Epithelial cell of prostate (primary cell): ENCODE data around the gene MYH7.
"Not testable (repeated sequence)": the region's sequence is repeated elsewhere in the genome, so short reads cannot be mapped to it uniquely, and the experiment has no call there.

Experiments
- DNase-seq: peaks from one replicate; pipeline ENCODE4 v3.0.0-alpha.2; 2011; ENCODE audit warnings: low read depth, low spot score
- H3K27ac ChIP-seq: fragments of 450-650 bp; 2 replicates; pipeline ENCODE4 v1.5.1; 2017; ENCODE audit warnings: mild to moderate bottlenecking

Gene MYH7

DNA sequence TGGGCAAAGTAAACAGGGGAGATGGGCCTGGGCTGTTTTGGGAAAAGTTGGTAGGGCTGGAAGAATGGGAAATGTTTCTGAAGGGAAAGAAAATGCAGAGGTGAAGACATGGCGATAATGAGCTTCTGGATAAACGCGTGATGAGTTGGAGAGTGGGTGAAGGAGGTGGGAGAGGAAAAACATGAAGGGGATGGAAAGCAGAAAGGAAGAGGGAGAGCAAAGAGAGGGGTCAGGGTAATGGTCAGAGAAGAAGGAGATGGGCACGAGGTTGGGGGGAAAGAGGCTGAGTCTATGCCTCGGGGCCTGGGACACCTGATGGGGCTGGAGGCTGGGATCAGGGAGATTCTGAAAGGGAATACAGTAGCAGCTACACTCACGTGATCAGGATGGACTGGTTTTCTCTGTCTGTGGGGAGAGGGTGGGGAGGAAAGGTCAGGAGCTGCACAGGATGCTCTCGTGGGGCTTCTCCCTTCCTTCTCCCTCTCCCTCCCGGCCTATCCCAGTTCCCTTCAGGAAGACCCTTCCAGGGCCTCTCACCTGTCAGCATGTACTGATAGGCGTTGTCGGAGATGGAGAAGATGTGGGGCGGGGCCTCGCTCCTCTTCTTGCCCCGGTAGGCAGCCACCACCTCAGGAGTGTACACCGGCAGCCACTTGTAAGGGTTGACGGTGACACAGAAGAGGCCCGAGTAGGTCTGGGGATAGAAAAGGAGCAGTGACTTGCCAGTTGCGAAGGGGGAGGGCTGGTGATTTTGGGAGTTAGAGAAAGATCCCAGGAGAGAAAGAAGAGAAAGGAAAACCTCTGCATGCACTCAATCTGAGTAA, 3.1 kb downstream of the MYH7 start:
- no peak overlapping the region for H3K27ac ChIP-seq
- DNase-seq = no peak

DNA sequence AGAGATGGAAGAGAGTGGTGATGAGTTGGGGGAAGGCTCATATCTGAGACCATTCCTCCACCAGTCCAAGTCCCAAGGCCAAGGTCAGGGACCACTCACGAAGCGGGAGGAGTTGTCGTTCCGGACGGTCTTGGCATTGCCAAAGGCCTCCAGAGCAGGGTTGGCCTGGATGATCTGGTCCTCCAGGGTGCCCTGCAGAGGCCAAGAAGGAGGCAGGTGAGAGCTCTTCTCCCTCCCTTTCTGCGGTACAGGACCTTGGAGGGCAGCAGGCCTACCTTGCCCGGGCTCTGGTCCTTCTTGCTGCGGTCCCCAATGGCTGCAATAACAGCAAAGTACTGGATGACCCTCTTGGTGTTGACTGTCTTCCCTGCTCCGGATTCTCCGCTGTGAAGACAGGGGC, 4.0 kb downstream of the MYH7 start:
- no peak for DNase-seq
- H3K27ac ChIP-seq = no peak overlapping the region

DNA sequence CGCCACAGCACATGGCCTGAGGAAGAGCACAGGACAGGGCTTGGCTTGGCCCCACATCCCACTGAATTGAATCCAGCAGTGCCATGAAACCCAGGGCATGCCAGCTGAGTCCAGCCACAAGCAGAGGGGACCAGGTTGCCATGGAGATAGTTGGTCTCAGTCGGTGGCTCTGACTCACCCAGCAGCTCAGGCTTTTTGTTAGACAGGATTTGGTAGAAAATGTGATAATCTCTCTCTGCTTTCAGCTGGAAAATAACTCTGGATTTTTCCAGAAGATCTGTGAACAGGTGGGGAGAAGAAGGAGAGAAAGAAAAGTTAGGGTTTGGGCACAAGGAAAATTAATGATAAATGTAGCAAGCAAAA, 4.8 kb downstream of the MYH7 start:
- no peak for DNase-seq

DNA sequence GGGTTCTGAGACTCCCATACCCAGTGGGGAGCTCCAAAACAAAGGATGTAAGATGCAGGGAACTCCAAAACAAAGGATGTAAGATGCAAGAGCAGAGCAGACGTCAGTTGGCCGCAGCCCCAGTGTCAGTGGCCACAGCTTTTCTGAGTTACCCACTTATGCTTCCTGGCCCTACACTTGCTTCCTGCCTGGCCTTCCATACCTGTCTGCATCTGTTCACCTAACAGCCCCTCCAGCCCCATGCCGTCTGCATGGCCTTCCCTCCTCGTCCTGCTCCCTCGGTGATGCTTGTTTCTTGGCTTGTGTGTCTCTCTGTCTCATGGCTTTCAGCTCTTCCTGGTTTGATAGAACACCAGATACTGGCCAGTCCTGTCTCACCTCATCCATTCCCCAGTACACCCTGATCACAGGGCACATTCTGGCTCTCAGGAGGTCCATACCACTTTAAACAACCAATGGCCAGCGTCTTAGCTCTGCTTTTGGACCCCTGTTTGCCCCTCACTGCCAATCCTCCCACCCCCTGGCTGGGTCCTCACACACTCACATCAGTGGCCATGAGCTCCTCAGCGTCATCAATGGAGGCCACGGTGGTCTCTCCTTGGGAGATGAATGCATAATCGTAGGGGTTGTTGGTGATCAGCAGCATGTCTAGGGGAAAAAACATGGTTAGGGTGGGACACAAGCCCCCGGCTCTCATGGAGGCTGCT, 5.3 kb downstream of the MYH7 start:
- no peak for DNase-seq
- H3K27ac ChIP-seq = no peak overlapping the region

More for the DNA sequence above, 4.8 kb downstream of the MYH7 start:
- no peak overlapping the region for H3K27ac ChIP-seq

DNA sequence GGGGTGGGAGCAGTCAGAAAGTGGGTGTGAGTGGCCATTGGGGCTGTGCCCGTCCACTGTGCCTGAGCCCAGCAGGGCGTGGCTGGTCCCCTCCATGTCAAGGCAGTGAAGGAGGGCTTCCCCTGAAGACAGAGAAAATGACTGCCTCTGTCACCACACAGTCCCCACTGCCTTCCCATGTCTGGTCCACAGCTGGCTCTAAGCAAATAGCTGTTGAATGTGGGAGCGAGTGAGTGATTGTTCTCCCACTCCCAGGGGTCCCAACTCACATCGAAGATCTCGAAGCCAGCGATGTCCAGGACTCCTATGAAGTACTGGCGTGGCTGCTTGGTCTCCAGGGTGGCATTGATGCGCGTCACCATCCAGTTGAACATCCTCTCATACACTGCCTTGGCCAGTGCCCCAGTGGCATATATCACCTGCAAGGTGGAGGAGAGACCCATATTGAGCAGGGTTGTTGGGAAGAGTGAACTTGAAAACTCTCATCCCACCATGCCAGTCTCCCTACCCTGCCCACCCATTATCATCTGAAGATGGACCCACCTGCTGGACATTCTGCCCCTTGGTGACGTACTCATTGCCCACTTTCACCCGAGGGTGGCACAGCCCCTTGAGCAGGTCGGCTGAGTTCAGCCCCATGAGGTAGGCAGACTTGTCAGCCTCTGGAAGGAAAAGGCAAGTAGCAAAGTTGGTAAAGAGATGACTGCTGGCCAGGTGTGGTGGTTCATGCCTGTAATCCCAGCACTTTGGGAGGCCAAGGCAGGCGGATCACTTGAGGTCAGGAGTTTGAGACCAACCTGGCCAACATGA, 6.6 kb downstream of the MYH7 start:
- H3K27ac ChIP-seq = no peak overlapping the region
- no peak for DNase-seq

DNA sequence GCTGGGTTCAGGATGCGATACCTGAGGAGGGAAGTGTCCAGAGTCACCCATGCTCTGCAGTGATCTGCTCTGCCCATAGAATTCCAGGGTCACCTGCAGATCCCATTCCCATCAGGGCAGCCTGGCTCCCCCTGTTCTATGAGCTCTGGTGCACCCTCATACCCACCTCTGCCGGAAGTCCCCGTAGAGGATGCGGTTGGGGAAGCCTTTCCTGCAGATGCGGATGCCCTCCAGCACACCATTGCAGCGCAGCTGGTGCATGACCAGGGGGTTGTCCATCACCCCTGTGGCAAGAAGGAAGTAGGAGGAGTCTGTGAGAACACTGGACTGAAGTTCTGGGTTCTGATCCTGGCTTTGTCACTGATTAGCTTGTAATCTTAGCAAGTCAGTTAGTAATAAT, 9.7 kb downstream of the MYH7 start:
- not testable (repeated sequence) for DNase-seq, H3K27ac ChIP-seq

DNA sequence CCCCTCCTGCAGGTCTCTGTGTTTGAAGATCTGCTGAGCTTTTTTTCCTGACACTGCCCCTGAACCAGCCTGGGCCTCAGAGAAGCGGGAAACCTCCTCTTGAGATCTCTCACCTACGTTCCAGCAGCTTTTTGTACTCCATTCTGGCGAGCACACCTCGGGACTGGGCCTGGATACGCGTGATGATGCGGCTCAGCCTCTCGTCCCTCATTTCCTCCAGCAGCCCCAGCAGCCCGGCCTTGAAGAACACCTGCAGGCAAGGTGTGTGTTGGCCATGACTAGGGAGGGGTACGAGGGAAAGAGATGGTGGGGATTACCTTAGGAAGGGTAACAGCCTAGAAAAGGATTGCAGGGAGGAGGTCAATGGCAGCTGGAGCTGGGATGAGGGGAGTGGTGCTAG, 10.3 kb downstream of the MYH7 start:
- H3K27ac ChIP-seq = no peak overlapping the region
- DNase-seq = no peak

DNA sequence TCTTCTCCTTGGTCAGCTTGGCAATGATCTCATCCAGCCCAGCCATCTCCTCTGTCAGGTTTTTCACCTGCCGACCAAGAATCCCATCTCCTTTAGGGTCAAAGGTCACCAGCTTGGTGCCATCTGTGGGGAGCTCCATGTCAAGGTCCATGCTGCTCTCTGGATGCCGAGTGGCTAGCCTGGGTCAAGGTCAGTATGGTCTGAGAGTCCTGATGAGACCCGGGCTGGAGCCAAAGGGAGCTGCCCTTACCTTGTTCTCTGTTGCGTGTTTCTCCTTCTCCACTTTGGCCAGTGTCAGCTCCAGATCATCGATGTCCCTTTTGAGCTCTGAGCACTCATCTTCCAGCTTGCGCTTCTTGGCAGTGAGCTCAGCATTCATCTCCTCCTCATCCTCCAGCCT, 11.8 kb downstream of the MYH7 start:
- no peak overlapping the region for H3K27ac ChIP-seq
- no peak for DNase-seq

DNA sequence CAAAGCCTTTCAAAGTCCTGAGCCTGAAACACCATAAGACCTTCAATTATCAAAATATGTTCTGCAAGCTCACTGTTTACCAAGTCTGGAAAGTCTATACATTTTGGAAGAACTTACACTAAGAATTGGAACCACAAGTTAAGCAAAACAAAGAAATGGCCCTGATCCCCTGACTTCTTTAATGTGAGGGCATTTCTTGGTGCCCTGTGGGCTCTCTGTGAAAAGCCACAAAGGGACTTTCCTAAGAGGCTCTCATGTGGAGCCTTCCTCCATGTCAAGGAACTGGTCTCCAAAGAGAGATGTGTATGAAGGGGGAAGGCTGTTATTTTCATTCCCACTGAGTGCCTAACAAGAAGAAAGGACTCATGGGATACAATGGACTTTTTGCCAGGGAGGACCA, 13.9 kb downstream of the MYH7 start:
- DNase-seq = no peak

DNA sequence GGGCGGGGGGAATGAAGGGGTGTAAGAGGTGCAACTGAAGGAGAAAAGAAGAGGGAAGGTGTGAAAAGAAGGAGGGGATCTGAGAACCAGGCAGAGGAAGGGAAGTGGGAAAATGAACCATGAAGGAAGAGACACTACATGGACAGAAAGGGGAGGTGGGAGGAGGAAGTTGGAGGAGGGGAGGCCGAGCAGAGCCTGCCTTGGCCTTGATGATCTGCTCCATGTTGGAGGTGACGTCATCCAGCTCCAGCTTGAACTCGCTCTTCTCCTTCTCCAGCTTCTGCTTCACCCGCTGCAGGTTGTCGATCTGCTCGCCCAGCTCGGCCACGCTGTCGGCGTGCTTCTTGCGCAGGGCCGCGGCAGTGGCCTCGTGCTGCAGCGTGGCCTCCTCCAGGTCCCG, 15.8 kb downstream of the MYH7 start:
- DNase-seq, H3K27ac ChIP-seq: not testable (repeated sequence)

More for the DNA sequence above, 13.9 kb downstream of the MYH7 start:
- no peak overlapping the region for H3K27ac ChIP-seq

DNA sequence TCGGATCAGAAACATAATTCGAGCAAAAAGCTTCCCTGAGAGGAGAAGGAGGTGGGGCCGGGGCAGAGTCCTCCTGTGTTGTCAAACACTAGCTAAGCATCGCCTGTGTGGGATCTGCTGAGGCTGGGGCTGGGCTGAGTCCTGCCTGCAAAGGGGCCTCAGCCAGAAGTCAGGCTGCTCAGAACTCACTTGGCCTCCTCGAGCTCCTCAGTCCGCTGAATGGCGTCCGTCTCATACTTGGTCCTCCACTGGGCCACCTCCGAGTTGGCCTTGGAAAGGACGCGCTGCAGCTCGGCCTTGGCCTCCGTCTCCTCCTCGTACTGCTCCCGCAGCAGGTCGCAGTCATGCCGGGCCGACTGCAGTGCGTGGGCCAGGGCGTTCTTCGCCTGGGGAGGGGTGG, 17.4 kb downstream of the MYH7 start:
- DNase-seq = no peak
- no peak overlapping the region for H3K27ac ChIP-seq

DNA sequence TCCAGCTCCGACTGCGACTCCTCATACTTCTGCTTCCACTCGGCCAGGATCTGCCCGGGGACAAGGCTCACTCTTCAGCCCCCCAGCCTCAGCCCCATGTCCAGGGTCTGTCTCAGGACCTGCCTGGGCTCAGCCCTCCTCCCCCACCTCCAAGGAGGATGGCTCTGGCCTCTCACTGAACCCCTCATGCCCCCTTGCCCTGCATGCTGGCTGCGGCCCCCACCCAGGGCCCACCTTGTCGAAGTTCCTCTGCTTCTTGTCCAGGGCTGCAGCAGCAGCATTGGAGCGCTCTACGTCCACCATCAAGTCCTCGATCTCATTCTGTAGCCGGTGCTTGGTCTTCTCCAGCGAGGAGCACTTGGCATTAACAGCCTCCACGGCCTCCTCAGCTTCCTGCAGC, 18.2 kb downstream of the MYH7 start:
- DNase-seq, H3K27ac ChIP-seq: not testable (repeated sequence)

DNA sequence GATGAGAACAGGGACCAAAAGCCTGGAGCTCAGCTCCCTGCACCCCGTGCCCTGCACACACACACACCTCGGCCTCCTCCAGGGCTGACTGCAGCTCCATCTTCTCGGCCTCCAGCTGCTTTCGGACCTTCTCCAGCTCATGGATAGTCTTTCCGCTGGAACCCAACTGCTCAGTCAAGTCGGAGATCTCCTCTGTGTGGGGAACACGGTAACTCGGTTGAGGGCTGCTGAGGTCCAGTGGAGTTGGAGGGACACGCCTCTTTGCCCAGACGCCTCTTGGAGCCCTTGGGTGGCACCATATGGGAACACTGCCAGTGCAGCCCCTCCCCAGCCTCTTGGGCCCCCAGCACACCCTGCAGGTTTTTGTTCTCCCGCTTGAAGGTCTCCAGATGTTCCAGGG, 18.7 kb downstream of the MYH7 start:
- H3K27ac ChIP-seq = no peak overlapping the region
- no peak for DNase-seq

DNA sequence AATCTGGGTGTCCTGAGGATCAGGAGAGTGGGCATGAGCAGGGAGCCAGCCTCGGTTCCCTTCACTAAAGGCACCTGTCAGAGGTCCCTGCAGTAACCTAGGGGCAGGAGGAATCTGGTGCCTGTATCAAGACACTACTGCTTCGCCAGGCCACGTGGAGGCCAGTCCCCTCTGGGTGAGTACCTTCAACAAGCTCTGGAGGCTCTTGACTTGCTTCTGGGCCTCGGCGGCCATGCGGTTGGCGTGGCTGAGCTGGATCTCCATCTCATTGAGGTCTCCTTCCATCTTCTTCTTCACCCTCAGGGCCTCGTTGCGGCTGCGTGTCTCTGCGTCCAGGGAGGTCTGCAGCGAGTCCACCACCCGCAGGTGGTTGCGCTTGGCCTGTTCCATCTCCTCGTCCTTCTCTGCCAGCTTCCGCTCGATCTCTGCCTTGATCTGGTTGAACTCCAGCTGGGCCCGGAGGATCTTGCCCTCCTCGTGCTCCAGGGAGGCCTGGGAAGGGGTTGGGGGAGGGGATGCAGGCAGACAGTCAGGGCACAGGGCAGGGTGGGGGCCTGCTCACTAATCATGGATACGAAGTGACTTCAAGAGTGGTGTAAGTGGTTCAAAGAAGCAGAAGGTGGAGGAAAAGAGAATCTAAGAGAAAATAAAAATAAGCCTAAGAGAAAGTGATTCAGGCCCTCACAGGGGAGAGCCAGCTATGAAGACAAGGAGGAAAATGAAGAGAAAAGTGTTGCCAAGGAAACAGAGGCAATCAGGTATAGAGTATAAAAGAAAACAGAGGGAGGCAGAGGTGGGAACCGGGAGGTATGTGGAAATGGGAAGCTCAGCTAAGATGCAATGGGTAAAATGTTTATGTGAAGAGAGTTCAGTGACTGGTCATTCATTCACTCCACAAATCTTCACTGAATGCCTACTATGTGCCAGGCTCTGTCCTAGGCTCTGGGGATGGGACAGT, 19.4 kb downstream of the MYH7 start:
- H3K27ac ChIP-seq = no peak overlapping the region
- DNase-seq = no peak

DNA sequence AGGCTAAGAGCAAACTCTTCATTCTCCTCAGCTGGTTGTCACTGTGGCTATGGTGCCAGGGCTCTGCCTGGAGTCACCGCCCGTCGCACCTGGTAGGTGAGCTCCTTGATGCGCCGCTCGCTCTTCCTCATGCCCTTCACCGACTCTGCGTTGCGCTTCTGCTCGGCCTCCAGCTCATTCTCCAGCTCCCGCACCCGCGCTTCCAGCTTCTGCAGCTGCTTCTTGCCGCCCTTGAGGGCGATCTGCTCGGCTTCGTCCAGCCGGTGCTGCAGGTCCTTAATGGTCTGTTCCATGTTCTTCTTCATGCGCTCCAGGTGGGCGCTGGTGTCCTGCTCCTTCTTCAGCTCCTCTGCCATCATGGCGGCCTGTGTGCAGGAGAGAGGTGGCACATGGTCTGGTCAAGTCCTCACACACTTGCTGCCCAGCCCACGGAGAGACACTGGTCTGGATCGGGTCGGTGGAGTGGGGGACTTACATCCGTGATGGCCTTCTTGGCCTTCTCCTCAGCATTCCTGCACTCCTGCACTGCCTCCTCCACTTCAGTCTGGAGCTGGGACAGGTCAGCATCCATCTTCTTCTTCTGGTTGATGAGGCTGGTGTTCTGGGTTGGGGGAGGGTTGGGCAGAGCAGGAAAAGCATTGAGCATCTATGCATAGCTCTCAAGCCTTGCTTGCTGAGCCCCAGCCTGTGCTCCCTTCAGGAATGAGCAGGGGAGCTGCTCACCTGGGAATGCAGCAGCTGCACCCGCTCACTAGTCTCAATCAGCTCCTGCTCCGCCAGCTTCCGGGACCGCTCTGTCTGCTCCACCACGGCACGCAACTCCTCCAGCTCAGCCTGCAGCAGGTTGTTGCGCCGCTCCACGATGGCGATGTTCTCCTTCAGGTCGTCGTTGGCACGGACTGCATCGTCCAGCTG, 20.3 kb downstream of the MYH7 start:
- no peak overlapping the region for H3K27ac ChIP-seq
- DNase-seq = no peak

DNA sequence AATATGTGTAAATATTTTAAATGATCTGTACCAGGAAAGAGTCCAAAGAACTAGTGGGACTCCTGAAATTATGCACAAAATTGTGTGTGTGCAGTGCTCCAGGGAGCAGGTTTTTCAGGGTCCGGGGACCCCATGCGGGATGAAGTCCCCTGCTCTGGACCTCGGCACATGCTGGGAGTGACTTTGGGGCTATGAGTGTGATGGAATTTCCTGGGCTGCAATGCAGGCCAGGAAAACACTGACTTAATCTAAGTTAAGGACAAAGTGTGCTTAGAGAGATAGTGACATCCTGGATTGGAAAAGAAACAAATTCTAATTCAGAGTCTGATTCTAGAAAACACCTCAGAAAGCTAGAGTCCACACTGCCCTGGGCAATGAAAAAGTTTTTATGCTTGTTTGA, 21.2 kb downstream of the MYH7 start:
- DNase-seq = no peak
- no peak overlapping the region for H3K27ac ChIP-seq

DNA sequence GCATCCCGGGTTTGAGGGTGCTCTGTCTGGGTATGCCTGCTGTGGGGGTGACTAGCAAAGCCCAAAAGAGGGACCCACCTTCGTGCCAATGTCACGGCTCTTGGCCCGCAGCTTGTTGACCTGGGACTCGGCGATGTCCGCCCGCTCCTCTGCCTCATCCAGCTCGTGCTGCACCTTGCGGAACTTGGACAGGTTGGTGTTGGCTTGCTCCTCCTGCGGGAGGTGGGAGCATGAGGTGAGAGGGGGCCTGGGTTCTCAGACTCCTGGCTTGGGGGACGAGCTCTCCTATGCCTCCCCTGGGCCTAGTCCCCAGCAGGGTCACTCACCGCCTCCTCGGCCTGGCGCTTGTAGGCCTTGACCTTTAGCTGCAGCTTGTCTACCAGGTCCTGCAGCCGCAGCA, 21.8 kb downstream of the MYH7 start:
- DNase-seq = no peak
- no peak overlapping the region for H3K27ac ChIP-seq

DNA sequence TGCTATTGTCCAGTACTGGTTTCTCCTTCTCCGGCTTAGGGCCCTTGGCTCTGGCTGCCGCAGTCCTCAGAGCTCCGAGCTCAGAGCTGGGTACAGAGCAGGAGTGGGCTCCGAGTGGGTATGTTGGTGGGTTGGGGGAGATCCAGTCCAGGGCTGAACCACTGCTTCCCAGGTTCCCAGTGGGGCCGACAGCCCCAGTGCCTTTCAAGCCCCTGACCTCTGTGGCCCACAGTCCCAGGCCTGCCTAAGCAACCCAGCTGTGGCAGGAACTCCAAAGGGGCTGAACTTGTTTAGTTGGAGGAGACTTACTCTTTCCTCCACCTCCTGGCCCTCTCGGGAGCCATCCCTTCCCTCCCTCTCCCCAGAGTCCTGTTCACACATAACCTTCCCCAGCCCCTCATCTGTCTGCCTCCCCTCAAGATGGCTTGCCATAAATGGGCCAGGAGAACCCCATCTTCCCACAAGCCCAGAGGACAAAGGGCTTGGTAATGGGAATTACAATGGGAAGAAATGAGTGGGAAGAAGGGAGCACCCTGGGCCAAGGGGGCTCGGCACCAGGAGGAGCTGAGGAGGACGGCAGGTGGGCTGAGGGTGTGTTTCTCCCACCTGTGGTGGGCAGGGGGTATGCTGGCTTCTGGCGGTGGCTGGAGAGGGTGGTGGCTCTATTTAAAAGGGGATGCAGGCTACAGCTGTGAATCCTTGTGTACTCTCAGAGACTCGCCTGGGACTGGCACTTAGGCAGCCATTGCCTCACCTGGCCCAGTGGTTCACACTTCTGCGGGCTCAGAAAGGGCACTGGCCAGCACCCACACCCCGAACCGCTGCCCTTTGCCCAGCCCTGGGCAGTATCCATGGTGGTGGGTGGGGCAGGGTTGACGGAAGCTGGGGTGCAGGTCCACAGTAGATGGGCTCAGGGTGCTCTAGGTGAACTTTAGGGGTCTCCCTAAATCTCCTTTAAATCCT, 23.6 kb downstream of the MYH7 start:
- no peak for DNase-seq
- no peak overlapping the region for H3K27ac ChIP-seq
